SK-N-DZ (cell line): ENCODE results near the gene ERBB3.
"Not testable (repeated sequence)": the region's sequence is repeated elsewhere in the genome, so short reads cannot be mapped to it uniquely, and the experiment has no call there.

ENCODE experiments used
- DNase-seq: peaks from one replicate; pipeline ENCODE4 v3.0.0-alpha.2; 2015; ENCODE audit warnings: low spot score

Gene ERBB3

GRCh38 chr12:56110571-56110970 is 30.6 kb downstream of the ERBB3 start:
- DNase-seq: no peak

- no peak for DNase-seq
Observed at GRCh38 chr12:56114084-56114483, 34.1 kb downstream of the ERBB3 start.

DNA sequence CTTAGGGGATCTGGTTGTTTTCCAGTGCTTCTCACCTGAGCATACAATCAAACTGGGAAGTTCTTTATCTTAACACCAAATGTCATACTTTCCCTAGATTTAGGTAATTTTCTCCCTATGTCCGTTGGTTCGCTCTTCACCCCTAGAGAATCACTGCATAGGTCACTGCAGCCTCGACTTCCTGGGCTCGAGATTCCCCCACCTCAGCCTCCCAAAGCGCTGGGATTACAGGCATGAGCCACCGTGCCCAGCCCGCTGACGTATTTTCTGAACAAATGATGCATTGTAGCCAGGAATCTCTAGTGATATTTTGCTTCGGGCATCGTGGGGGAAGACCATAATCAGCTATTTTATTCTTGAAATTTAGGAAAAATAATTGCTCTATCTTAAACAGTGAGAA is 35.4 kb downstream of the ERBB3 start:
- no peak for DNase-seq

DNA sequence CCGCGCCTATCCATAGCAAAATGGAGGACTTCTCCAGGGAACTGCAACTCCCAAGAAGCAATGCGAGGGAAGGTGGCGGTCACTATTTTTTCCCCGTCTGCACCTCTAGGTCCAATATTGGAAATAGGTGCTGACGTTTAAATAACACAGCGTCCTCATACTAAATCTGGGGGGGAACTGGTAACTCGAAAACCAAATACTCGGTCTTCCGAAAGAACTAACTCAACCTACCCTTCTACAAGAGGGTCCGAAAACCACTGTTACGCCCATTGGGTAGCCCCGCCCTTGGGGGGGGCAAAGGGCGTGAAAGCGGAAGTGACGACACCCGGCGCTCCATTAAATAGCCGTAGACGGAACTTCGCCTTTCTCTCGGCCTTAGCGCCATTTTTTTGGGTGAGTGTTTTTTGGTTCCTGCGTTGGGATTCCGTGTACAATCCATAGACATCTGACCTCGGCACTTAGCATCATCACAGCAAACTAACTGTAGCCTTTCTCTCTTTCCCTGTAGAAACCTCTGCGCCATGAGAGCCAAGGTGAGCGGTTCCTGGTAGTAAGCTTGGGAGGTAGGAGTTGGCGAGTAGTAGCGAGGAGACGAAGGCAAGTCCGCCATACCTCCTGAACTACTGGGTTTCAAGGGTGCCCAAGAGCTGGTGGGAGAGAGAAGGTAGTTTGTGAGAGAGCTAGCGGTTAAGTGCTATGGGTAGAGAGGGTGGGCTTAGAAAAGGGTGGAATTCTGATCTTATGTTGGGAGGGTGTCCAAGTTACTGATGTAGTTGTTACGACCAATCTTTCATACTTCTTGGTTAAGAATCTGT is 36.5 kb downstream of the ERBB3 start, which contains the start of gene RPL41:
Gene RPL41, plus strand, starts transcription at position 367 of the 815 bp plus-strand sequence.
- DNase-seq: peak; percentile 96

GRCh38 chr12:56117082-56117706 is 37.2 kb downstream of the ERBB3 start:
- DNase-seq: not testable (repeated sequence)

GRCh38 chr12:56117778-56118687 is 38.1 kb downstream of the ERBB3 start, which contains the start of gene ZC3H10:
ZC3H10 (plus strand) TSS chr12:56118266; CDS start chr12:56120563, 2,297 bp downstream.
- DNase-seq: peak; percentile 99

DNA sequence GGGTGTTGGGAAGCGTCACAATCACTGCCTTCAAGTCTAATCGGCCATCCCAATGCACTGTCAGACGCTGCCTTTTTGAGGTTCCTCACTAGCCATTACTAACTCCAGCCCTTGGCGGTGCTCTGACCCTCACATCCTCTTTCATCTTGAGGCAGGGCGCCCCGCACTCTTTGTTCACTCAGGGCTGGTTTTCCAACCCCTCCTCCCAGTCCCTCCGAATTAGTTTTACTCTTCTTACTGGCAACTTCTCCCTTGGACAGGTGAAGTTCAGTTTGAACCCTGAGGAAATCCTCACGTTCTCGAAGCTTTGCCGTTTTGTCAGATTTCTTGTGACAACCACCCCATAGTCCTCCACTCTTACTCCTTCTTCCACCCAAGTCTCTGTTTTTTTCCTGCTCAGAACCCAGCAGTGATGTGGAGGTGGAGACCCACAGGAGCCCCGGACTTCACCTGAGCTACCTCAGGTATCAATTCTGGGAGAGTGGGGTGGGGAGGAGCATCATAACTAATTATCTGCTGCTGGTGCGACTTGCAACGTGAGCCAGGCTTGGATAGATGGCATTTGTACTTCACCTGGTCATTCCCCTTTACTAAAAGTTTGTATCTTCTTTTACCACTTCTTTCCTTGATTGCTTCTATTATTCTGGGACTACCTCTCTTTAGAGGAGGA is 38.9 kb downstream of the ERBB3 start:
- DNase-seq: no peak

DNA sequence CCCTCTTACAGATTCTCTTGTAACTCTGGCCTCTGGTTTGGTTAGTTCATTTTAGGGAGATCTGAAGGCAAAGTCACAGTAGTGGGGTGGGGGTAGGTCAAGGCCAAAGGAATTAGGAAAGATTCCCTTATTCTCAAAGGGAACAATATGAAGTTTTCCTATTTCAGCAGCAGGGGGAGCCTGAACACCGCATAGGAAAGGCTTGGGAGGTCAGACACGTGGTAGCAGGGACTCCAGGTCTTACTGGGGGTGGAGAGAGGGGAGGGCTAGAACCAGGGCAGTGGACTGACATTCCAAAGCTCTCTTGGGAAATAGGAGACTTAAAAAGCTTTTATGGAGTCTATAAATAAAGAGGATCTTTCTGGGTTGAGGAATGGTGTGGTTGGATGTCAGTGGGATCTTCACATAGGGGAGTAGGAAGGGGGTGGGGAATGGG is 39.4 kb downstream of the ERBB3 start:
- DNase-seq: peak; percentile 86

- DNase-seq: no peak
Observed at GRCh38 chr12:56120158-56120846, 40.3 kb downstream of the ERBB3 start.

- no peak for DNase-seq
Observed at GRCh38 chr12:56121204-56121870, 41.4 kb downstream of the ERBB3 start.

DNA sequence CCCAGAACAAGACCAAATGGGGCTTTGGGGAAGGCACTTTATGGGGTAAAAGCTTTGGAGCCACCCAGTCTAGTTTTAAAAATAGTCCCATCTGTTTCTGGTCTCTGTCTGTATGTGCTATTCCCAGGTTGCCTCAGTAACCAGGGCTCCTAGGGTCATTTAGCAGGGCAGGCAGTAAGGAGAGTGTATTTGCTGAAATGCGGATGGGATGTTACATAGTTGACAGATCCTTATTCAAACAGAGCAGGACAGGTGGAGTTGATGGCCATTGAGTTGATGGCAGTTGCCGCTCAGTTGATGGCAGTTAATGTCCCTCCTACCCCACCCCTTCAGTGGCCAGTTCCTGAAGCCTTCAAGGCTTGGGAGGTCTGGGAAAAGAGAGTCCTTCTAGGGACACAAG is 42.7 kb downstream of the ERBB3 start:
- DNase-seq: no peak

GRCh38 chr12:56124133-56124532 is 44.2 kb downstream of the ERBB3 start:
- DNase-seq: no peak

GRCh38 chr12:56126732-56127239 is 46.8 kb downstream of the ERBB3 start:
- no peak for DNase-seq

DNA sequence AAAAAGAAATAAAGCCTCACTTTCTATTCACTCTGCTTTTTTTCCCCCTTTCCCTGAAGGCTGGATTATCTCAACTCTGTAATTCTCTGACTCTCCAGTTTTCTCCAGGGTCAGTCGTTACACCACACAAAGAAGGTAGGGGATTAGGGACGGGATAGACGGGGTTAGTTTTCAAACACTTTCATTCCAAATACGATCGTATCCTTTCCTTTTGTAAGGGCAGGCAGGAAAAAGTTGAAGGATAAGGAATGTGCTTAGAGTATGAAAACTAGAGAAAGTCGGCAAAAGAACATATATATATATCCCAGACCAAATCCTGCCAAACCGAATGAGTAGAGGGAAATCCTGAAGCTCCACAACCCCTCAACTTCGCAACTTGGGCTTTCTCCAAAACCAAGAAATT is 47.5 kb downstream of the ERBB3 start:
- DNase-seq: no peak

DNA sequence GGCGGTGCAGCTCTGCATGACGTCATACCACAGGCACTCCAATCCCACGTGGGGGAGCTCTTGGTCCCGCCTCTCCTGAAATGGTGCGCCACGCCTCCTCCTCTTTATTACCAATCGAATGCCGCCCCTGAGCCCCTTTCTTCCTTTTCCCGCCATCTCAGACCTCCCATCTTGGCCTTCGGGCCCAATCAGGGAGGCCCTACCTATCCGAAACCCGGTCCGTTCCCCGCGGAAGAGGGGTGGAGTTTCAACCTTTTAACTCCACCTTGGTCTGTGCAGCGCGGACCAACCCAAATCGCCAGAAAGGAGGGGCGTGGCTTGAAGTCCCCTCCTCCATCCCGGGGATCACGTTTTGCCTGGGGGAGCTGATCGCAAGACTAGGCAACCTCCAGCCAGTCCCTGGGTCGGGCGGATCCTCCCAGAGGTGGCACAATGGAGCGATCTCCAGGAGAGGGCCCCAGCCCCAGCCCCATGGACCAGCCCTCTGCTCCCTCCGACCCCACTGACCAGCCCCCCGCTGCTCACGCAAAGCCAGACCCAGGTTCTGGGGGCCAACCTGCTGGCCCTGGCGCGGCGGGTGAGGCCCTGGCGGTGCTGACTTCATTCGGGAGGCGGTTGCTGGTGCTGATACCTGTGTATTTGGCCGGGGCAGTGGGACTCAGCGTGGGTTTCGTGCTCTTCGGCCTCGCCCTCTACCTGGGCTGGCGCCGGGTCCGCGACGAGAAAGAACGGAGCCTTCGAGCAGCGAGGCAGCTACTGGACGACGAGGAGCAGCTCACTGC is 48.1 kb downstream of the ERBB3 start, which contains the start of gene ESYT1:
Gene ESYT1, plus strand, starts transcription at position 380 of the 782 bp plus-strand sequence. Its CDS starts 53 bp downstream, at position 433.
- peak; percentile 100 for DNase-seq

- peak; percentile 35 for DNase-seq
Observed at GRCh38 chr12:56128670-56129205, 48.8 kb downstream of the ERBB3 start.

DNA sequence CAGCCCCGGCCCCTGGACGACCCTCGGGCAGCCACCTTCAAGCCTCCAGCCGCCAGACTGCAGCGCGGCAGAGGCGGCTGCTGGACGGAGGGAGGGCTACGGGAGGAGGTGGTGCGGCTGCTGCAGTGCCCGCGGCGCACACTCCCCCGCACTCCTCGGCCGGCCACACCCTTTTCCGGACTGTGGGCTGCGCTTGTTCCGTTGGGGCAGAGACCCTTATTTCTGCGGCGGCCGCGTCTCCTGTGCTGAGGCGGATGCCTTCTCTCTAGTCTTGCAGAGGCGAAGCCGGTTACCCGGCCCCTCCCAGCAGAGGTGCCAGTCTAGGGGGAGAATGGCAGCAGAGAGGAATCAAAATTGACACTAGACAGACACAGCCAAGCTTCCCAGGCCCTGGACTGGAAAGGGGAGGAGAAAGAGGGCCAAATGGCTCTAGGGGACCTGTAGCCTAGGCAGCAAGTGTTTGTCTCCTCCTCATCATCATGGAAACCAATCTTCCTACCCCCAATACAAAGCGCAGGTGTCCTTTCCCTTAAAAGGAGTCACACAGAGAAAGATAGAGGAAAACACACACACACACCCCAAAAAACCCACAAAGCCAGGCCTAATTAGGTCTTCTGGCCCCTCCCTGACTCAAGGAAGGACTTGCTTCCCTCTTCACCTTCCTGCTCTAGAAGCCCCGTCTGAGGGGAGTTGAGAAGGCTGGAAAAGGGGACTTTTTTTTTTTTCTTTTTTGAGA is 49.4 kb downstream of the ERBB3 start:
- DNase-seq: peak; percentile 69

DNA sequence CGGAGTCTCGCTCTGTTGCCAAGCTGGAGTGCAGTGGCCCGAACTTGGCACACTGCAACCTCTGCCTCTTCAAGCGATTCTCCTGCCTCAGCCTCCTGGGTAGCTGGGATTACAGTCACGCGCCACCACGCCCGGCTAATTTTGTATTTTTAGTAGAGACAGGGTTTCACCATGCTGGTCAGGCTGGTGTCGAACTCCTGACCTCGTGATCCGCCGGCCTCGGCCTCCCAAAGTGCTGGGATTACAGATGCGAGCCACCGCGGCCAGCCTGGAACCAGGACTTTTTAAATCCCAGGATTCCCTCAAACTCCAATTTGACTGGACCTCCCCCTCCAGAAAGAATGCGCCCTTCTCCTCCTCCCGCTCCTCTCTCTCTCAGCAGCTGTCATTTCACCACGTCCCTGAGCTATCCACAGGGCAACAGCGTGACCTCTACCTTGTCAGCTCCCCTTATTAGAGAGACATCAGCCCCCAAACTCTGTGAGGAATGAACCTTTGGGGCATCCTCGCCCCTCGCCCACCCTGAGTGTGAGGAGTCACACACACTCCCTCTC is 50.1 kb downstream of the ERBB3 start:
- DNase-seq: no peak
